Measurements from ENCODE around the gene ABCD4. TPM values are rescaled to one million over a fixed set of nuclear protein-coding genes. Genes with fewer than 3 reads are reported as not detected.

ABCD4 gene
- total RNA-seq, 1 experiment from 2014 or later = 45.3 TPM

Other genes starting within 250 kb of the ABCD4 start
- 15.6 TPM for gene ALDH6A1, start 218.5 kb downstream of the ABCD4 start, total RNA-seq (2021; ENCODE audit: unreplicated experiment)
- 9.6 TPM for gene LIN52, start 218.0 kb downstream of the ABCD4 start, total RNA-seq (2021; ENCODE audit: unreplicated experiment)
- not detected for gene VSX2, start 63.5 kb downstream of the ABCD4 start, total RNA-seq (2021; ENCODE audit: unreplicated experiment)
- 0.10 TPM for gene VRTN, start 45.5 kb upstream of the ABCD4 start, total RNA-seq (2021; ENCODE audit: unreplicated experiment)
- not detected for gene SYNDIG1L, start 123.3 kb upstream of the ABCD4 start, total RNA-seq (2021; ENCODE audit: unreplicated experiment)
- 105 TPM for gene NPC2, start 190.4 kb upstream of the ABCD4 start, total RNA-seq (2021; ENCODE audit: unreplicated experiment)
- gene ISCA2, start 190.8 kb upstream of the ABCD4 start, total RNA-seq (2021; ENCODE audit: unreplicated experiment) = 27.5 TPM